ENCODE results near the gene GIMAP5. TPM values are rescaled to one million over a fixed set of nuclear protein-coding genes. Genes with fewer than 3 reads are reported as not detected.
"Not testable (repeated sequence)": the region's sequence is repeated elsewhere in the genome, so short reads cannot be mapped to it uniquely, and the experiment has no call there.

Gene GIMAP5
- total RNA-seq, 1 donor from 2014 or later: not detected

DNA sequence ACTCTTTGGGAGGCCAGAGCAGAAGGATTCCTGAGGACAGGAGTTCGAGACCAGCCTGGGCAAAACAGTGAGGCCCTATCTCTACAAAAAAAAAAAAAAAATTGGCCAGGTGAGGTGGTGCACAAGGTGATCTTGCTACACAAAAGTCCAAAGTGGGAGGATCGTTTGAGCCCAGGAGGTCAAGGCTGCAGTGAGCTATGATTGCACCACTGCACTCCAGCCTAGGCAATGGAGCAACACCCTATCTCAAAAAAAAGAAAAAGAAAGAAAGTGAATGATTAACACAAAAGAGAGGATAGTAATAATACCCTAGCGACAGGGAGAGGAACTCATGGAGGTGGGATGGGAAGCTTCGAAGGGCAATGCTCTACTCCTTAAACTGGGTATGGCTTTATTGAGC lies 32.5 kb downstream of the GIMAP5 start:
- no peak for DNase-seq (ENCODE audit: low read depth)

DNA sequence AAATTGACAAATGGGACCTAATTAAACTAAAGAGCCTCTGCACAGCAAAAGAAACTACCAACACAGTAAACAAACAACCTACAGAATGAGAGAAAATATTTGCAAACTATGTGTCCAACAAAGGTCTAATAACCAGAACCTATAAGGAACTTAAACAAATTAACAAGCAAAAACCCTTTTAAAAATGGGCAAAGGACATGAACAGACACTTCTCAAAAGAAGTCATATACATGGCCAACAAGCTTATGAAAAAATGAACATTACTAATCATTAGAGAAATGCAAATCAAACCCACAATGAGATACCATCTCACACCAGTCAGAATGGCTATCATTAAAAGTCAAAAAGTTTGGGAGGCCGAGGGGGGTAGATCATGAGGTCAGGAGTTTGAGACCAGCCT lies 36.9 kb downstream of the GIMAP5 start:
- DNase-seq (ENCODE audit: low read depth): not testable (repeated sequence)

DNA sequence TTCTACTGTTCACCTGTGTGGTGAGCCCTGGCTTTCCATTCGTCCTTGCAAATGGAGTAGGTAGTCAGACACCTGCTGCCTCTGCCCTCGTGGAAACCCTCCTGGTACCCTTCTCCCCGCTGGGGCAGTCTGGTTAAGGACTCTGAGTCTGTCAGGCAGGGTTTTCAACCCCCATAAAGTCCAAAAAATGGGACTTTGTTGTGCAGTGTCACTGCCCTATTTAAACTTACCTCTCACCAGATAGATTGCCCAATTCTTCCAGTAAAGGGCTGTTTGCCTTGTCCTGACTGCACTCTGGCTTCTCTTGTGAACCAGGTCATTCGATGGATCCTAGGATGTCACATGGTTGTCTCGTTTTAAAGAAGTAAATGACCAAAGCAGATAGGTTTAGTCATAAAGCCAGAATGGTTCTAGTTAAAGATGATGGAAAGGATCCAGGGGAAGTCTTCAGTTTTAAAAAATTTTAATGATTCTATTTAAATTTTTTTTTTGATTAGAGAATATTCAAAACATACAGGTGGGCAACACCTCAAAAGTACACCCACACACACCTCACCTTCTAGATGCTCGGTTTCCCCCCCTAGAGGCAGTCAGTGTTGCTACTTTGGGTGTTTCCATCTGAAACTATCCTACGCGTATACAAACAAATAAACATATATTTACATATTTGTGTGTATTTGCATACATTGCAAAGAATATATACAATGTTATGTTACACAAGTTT lies 41.0 kb downstream of the GIMAP5 start:
- no peak for DNase-seq (ENCODE audit: low read depth)

DNA sequence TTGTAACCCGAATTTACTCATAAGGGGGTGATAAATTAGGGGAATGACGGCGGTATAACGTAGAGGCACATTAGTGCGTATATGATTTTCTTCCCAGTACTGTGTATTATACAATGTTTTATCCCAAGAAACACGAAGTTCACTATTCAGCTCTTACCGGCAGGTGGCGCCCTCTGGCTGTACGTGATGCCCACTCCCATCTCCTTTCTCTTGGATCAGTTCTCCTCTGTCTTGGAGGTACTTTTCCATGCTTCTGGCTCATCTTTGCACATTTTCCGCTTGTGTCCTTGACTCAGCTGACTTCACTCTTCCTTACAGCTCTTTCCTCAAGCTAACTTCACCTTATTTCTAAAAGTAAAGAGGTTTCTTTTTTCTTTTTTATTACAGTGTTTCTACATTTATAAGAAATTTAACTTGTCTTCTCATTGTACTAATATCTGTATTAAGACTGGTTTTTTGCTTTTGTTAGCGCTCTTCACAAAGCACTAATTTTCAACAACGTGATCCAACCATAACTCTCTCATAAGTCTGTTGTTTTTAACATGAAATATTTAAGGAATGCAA lies 41.6 kb downstream of the GIMAP5 start:
- DNase-seq (ENCODE audit: low read depth): peak; percentile 76

DNA sequence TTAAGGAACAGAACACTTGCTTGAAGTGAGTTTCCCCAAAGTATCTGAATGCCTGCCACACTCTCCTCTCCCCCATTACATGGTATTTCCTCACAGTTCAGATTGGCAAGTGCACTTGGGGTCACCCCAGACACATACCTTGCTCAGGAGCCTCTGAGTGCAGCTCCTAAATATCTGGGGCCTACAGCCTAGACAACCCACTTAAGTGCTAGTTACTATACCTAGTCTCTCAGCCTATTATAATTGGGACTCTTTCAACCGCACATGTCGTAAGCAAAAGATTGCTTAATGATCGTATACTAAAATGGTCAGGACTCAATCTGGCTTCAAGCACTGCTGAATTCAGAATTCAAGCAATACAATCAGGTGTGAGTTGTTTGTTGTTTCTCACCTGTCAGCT lies 43.1 kb downstream of the GIMAP5 start:
- no peak for DNase-seq (ENCODE audit: low read depth)

DNA sequence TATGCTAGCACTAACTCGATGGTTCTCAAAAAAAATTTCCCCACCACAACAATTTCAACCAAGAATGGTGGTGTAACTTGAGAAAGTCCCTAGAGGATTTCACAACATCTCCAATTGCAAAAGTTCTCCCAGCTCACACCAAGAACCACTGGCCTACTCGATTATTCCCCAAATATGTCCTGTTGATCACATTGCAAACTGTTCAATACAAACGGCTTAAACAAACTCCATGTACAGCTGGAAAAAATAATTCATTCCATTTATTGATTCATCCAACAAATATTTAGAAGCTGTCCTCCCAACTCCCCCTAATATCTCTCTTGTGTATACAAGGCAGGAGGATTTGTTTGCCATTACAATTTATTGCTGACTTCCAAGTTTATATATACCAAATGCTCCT lies 43.9 kb downstream of the GIMAP5 start:
- DNase-seq (ENCODE audit: low read depth): peak; percentile 41

DNA sequence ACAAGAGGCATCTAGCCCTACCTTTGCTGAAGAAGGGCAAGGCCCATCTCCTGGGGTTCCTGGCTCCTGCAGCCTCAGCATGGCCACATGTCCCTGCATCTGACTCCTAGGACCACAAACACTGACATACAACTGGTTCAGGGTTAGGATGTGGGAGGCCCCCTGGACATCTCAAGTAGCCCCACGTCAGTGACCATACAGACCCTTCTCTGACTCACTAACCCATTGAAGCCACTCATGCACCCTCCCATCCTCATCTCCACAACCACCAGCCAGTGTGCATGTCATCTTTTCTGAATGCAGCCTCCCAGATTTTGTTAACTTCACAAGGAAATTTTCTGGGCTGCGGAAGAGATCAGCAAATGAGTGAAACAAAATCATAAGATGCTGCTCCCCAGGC lies 44.7 kb downstream of the GIMAP5 start:
- no peak for DNase-seq (ENCODE audit: low read depth)

DNA sequence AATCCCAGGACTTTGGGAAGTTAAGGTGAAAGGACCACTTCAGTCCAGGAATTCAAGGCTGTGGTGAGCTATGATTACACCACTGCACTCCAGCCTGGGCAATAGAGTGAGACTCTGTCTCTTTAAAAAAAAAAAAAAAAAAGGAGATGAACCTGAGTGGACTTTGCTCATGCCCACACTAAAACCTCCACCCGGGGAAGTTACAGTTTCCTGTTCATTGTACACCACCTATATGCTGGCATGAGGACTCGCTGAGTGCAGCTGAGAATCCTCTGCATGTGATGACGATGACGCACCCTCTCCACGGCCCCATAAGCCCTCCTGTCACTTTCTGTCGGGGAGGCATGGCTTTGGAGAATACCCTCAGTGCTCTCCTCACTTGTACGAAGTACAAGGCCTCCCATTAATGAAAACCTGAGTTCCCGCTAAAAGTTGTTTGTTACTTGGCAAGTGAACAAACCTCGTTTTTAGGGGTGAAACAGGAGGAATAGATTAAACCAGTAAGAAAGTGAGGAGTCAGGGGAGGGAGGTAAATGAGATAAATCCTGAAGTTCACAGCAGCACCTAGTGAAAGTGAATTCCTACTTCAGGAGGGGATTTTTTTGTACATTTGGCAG lies 47.0 kb downstream of the GIMAP5 start:
- DNase-seq (ENCODE audit: low read depth): no peak

DNA sequence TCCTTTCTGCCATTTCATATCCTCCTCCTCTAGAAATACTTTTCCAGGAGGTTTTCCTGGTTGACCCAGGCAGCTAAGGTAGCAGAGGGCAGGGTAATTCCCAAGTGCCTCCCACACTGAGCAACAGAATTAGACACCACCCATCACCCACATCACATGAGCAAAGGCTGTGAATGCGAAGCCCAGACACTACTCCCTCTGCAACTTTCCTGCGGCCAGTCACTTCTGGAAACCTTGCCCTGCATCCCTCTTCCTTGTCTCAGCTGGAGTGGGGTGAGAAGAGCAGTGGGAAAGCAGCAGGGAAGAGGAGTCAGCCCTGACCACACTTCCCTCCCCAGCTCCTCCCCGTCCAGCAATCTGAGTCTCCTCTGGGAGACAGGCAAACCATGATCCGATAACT lies 47.7 kb downstream of the GIMAP5 start:
- peak; percentile 18 for DNase-seq (ENCODE audit: low read depth)

DNA sequence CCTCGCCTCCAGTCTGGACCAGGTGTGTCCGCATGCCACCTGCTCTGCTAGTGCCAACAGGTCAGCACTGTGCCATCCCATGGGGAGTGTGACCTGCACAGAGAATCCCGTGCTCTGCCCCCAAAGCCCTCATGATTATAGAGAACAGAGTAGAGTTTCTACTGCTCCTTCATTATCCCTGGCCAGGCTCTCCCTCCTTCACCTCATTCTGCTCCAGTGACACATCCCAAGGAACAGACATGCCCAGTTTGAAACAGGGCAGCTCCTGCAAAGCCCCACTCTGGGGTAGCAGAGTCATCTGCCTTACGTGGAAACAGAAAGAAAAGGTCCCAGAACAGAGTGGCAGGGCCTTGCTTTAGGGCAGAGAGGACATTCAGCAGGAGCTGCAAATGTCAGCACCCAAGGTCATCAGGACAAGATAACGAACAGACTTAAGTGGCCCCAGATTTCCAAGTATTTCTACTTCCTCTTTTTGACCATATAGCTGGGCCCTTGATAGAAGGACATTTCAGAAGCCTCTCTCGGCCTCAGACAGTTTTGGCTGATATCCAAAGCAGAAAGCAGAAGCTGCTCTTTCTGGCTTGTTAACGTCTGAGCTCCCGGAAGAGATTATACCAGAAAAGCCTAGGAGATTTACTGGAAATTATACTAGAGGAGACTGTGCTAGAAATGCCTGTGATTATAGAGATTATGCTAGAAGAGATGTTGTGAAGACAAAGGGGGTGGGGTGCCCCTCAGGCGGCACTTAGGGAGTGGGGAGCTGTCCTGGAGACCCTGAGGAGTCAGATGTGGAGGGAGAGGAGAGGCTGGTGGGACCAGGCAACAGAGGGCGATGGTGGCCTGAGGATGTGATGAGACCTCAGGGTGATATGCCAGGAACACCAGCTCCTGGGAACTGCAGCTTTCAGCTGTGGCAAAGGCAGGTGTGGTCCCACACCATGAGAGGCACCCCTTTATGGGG lies 50.4 kb downstream of the GIMAP5 start:
- DNase-seq (ENCODE audit: low read depth): no peak

DNA sequence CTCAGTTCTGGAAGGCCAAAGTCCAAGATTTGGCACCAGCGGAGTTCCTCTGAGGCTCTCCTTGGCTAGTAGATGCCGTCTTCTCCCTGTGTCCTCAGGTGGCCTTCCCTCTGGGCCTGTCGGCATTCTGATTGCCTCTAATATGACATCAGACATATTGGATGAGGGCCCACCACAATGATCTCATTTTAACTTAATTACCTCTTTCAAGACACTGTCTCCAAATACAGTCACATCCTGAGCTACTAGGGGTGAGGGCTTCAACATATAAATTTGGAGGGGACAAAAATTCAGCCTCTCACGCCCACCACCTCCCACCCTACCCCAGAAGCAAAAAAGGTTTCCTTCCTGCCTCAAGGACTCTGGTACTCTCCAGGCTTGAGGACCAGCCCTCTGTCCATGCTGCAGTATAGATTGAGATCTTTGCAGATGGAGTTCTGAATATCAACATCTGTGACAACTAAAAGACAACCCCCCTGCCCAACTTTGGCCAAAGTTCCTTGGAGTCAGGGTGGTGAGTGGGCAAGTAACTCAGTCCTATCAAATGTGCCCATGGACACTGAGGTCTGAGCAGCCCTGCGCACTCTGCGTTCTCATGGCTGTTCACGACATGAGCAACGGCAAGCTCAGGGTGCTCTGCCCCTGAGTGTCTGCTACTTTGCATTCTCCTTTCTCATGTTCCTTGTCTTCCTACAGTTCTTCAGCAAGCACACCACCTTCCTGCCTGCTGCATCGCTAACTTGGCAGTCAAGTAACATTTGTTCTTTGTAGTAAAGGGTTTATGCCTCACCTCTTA lies 51.5 kb downstream of the GIMAP5 start:
- DNase-seq (ENCODE audit: low read depth): no peak

DNA sequence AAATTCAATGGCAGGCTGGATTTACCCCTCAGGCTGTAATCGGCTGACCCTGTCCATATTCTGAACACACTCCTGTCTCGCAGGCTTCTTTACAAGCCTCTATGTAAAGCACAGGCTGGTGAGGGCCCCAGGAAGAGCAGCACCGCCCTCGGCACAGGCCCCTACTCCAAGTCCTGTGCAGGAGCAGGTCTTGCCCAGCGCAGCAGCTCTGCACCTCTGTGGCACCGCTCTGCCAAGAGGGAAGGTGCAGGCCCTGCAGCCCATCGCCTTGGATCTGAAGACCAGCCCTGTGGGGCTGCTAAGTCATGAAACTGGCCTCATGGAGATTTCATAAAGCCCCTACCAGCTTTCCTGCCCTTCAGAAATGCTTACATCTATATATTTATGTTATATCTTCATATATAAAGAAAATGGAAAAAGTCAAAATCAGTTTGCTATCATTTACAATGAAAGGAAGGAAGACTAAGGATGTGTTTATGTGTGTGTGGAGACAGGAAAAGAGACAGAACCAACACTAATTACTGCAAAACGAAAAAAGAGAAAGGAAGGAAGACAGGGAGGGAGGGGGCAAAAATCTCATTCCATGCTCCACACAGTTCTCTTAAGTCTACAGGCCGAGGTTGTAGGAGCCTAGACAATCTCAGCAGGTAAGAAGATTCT lies 53.3 kb downstream of the GIMAP5 start:
- no peak for DNase-seq (ENCODE audit: low read depth)

DNA sequence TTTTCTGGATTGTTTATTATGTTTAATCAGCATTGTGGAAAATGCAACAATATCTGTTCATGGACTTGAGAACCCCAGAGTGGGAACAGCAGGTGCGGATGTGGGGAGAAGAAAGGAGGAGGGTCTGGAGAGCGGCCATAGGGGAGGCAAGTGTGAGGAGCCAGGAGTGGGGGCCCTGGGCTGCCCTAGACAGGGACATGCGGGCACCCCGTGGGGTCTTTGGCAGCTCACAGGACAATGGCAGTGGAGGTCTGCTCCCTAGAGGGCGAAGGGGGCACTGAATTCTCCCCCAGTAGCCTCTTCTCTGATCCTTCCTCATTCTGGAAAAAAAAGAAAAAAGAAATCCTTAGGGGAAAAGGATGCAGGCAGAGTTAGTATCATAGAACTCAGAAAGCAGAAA lies 54.1 kb downstream of the GIMAP5 start:
- no peak for DNase-seq (ENCODE audit: low read depth)

DNA sequence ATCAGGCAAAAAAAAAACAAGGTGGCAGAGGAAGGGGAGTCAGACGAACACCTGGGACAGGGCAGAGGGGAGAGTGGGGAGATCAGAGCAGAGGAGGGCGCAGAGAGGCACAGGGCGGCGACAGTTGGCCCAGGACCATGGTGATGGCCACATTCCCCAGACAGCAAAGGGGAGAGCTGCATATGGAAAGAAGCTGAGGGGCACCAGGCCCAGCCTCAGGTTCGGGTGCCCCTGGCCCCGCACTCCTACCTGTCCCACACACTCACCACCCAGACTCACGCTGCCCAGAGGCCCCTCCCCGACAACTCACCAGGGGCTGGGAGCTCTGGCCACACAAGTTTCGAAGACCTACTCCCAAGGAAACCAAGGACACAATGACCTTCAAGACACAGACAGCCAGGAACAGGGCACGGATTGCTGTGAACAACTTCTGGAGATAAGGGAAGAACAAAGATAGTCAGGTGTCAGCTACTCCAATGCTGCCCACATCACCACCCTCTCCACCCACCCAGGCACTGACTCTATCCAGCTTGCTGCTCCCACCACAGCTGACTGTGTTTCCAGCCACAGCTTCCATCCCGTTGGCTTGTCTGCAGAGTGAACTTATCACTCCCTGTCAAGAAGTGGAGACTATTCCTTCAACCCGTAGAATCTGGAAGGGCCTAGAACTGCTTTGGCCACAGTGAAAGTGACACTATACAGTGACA lies 54.7 kb downstream of the GIMAP5 start:
- DNase-seq (ENCODE audit: low read depth): no peak

Other genes with a start within 250 kb of the GIMAP5 start
- gene GIMAP7, start 222.5 kb upstream of the GIMAP5 start, total RNA-seq: not detected in 2 replicates
- not detected in 2 replicates for gene GIMAP4, start 170.0 kb upstream of the GIMAP5 start, total RNA-seq
- gene GIMAP6, start 105.0 kb upstream of the GIMAP5 start, total RNA-seq: not detected in 2 replicates
- 2.1 and 2.2 TPM in 2 replicates for gene GIMAP2, start 51.7 kb upstream of the GIMAP5 start, total RNA-seq
- not detected in 2 replicates for gene GIMAP1, start 20.8 kb upstream of the GIMAP5 start, total RNA-seq
- not detected in 2 replicates for gene TMEM176B, start 62.9 kb downstream of the GIMAP5 start, total RNA-seq
- not detected in 2 replicates for gene TMEM176A, start 63.4 kb downstream of the GIMAP5 start, total RNA-seq
- 0.21 and 0.62 TPM in 2 replicates for gene AOC1, start 115.1 kb downstream of the GIMAP5 start, total RNA-seq
- 6.9 and 8.7 TPM in 2 replicates for gene KCNH2, start 240.9 kb downstream of the GIMAP5 start, total RNA-seq